AG20443 (cell line): ENCODE data around the gene SIMC1.

ENCODE experiments used
- DNase-seq: peaks from one replicate; pipeline ENCODE4 v3.0.0; 2012; ENCODE audit warnings: low spot score, mixed read lengths

The SIMC1 gene

GRCh38 chr5:176364765-176365350 lies 126.6 kb downstream of the SIMC1 start:
- no peak for DNase-seq

GRCh38 chr5:176365351-176366231 lies 127.4 kb downstream of the SIMC1 start, which contains the start of gene ARL10:
Gene ARL10, plus strand, starts transcription at chr5:176365487. Its CDS starts 77 bp downstream, at chr5:176365564.
- DNase-seq, result peak; percentile 91

- DNase-seq, result no peak
Observed at GRCh38 chr5:176366232-176366894, 128.1 kb downstream of the SIMC1 start.

GRCh38 chr5:176368726-176369125 lies 130.5 kb downstream of the SIMC1 start:
- DNase-seq, result no peak

DNA sequence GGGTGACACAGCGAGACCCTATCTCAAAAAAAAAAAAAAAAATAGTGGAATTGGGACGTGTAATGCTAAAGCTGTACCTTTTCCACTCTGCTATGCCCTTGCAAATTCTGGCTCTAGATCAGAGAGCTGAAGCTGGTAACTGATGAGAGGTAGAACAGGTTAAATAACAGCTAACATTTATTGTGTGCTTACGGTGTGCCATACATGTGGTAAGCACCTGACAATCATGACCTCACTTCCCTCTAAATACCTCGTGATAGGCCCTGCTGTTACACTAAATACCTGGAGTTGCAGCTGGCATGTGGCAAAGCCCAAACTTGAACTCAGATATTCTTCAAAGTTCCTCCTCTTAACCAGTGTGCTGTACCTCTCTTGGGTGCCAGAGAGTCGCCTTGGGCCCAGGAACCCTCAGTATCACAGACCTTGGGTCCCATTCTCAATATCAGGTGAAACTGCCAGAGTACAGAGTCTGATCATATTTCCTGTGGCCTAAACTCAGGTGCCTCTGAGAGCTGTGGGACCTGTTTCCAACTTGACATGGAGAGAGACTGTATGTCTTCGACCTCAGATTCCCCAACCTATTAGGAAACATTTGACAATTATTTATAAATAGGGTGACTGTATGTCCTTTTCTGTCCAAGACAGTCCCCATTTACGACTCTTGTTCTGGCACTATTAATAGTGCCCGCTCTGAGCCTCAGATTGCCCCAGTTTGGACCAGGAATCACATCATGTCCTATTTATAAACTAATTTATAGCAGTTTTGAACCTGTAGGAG lies 131.9 kb downstream of the SIMC1 start:
- no peak for DNase-seq

DNA sequence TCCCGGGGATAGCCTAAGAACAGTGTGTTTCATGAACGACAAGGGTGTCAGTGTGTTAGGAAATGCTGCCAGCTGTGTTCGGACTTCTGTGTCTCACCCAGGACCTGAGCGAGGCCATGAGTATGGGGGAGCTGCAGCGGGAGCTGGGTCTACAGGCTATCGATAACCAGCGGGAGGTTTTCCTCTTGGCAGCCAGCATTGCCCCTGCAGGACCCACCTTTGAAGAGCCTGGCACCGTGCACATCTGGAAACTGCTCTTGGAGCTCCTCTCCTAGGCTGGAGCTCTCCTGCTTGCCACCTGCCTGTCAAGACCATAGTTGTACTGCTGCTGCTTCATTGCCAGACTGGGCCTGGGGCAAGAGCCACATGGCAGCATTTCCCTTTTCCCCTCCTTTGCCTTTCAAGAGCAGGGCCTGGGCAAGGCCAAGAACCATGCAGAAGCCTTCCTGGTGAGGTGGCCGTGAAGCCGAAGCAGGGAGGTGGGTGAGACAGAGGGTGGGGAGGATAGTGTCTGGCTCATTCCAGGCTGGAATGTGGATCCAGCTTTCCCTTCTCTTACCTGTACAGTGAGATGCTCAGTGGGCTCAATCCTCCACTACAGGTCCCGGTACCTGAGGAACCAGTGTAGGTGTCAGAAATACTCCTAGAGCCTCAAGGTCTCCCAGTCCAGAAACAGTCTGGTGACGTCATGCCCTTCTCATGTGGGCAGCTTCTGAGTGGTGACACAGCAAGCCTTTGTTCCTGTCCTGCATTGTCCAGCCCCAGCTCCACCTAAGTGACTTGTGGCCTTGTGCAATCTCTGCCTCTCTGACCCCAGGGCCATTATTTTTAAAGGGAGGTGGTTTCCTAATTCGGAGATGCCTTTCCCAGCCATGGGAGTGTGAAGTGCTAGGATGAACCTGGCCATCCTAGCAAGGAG lies 133.7 kb downstream of the SIMC1 start:
- no peak for DNase-seq

GRCh38 chr5:176373100-176373818 lies 135.0 kb downstream of the SIMC1 start:
- DNase-seq, result peak; percentile 26

DNA sequence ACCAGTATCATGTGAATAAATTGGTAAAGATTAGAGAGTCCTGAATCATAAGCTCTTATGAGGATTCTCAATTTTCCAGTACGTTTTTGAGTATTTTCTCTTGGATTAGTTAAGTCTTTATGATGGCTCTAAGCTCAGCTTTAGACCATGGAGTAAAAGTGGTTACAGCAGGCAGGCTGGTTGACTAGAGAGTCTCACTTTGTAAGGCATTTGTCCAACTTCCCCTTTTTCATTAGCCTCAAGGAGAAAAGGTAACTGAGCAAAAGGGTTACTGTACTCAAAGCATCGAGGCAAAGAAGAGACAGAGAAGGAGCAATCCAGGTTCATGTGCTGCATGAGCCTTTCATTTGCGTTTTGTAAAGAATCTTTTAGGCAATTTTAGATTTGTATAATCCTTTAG lies 141.7 kb downstream of the SIMC1 start:
- DNase-seq, result no peak

DNA sequence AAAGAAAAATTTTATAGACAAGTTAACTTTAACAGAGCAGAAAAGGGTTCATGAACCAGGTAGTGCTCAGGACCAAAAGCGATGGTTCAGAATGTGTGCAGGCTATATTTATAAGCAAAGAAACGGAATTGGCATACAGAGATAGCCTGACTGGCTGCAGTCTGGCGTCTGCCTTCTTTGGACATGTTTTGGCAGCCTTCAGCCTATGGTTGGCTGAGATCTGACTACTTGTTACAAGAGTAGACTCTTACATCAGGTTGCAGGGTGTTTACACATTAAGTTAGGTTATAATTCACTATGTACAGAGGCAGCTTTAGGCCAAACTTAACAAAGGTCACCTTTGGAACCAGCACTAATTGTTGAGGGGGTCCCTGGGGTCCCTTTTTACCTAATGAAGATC lies 143.2 kb downstream of the SIMC1 start:
- no peak for DNase-seq

DNA sequence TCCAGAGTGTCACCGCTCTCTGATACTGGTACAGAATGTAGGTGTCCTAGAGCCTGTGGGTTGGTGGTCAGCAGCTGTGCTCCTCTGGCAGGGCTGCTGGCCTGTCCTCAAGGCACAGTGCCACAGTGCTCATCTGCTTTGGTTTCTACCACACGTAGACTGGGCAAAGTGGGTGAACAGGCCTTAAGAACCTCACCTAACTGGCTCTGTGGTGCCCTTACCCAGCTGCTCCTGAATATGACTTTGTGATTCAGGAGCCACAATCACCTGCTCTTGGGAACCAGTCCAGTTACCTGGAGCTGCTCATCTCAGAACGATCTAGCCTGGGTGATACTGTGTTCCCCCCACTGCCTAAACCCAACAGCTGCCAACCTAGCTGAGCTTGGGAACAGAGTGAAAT lies 143.8 kb downstream of the SIMC1 start:
- DNase-seq, result no peak

- no peak for DNase-seq
Observed at GRCh38 chr5:176382721-176383120, 144.5 kb downstream of the SIMC1 start.

DNA sequence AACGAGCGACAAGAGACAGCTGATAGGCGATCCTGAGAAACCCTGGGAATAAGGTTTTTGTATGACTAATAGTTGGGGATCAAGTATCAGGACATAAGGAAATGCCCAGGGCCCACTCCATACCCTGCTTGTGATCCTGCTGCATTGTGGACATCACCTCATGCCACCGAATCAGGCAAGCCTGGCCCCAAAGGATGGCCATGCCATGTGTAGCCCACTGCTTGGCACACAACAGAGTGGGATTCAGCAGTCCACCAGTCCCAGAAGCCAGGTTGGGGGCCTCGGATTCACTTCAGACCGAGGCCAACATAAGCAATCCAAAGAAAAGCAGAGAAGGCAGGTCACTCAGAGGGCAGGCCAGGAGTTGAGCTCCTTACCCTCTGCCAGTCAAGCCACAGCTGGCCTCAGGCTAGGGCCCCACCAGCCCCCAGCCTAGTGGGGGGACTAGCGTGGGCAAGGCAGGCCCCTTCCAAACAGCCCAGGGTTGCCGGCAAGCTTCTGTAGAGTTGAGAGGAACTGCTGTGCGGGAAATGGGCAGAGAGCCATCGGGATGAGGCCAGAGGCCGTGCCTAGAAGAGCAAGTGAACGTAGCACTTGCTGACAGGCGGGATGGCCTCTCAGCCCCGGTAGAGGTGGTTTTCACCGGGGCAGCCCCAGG lies 145.2 kb downstream of the SIMC1 start:
- no peak for DNase-seq

DNA sequence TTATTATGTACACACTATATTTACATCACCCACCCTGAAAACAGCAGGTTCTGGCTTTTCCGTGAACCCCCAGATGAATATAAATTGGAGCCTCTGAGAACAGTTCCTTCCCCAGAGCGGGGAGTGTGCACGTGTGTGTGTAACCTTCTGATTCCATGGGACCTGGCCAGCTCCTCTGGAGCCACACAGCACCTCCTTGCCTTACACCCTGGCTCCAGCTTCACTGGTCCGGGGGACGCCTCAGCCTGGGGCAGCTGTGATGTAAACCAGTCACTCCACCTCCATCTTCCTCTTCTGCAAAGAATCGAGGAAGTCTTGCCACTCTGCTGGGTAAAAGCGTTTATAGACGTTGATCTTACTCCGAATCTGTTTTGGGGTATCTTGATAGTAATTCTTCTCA lies 145.7 kb downstream of the SIMC1 start:
- no peak for DNase-seq

DNA sequence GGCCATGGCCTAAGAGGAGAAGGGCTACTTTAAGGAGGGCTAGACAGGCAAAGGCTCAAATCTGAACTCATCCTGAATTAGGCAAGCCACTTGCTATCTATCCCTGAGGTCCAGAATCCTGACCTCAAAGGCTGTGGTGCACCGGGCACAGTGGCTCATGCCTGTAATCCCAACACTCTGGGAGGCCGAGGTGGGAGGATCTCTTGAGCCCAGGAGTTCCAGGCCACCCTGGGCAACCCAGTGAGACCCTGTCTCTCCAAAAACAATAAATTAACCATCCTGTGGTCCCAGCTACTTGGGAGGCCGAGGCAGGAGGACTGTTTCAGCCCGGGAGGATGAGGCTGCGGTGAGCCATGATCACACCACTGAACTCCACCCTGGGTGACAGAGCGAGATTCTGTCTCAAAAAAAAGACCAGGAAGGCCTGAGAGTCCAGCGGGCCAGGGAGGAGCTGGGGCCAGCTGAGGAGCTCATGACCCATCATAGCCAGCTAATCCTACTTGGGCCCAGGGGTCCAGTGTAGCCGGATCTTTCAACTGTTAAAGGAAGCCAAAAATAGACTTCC lies 146.2 kb downstream of the SIMC1 start:
- no peak for DNase-seq

DNA sequence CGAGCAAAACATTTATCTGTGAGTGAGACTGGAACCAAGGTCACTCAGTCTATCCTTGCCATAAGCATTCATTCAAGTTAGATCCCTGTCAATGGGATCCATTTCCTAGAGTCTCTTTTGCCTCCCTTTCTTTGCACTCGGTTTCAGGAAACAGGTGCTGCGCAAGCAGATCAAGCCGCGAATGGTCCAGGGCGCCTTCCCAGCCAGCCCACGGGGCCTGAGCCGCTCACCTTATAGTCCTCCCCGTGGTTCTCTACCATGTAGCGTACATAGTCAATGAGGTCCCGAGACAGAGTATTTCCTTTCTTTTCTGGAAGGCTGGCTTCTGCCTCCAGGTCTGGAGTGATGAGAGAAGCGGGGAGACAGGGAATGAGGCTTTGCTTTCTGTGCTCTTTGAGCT lies 146.8 kb downstream of the SIMC1 start:
- DNase-seq, result no peak

- no peak for DNase-seq
Observed at GRCh38 chr5:176386491-176386890, 148.3 kb downstream of the SIMC1 start.

DNA sequence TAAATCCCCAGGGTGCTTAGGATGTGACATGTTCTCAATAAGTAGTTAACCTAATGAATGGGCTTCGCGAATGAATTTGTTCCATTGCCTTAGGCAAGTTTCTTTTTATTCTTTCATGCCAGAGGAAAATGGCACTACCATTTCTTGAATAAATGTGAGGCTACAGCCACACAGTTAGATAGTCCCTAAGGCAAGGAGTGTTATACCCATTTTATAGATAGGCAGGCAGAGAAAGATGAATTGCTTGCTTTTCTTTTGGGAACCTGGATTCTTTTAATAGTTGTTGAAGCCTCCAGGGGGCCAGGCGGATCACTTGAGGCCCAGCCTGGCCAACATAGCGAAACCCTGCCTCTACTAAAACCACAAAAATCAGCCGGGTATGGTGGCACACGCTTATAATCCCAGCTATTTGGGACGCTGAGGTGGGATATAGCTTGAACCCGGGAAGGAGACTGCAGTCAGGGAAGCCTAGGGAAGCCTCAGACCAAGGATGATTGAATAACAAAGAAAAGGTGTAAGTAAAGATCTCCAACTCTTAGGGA lies 149.2 kb downstream of the SIMC1 start:
- DNase-seq, result no peak

GRCh38 chr5:176388003-176388443 lies 149.8 kb downstream of the SIMC1 start:
- peak; percentile 16 for DNase-seq

- peak; percentile 98 for DNase-seq
Observed at GRCh38 chr5:176388444-176389134, 150.4 kb downstream of the SIMC1 start, which contains the start of the genes HIGD2A and NOP16. Gene HIGD2A, plus strand, starts transcription at chr5:176388751. Its CDS starts 69 bp downstream, at chr5:176388820. Gene NOP16, minus strand, starts transcription at chr5:176388598. Its CDS starts 59 bp downstream, at chr5:176388539.
